Stimulated activated CD4-positive, alpha-beta T cell treated with anti-CD3 and anti-CD28 coated beads, Interleukin-1b, Interleukin-23, amount 100 ng/mL, for 48 hours (primary cell): ENCODE data around the gene TET1.
"Not testable (repeated sequence)": the region's sequence is repeated elsewhere in the genome, so short reads cannot be mapped to it uniquely, and the experiment has no call there.

ENCODE experiments used
- DNase-seq: peaks from one replicate; pipeline ENCODE4 v3.0.0-alpha.2; 2020

Gene TET1

DNA sequence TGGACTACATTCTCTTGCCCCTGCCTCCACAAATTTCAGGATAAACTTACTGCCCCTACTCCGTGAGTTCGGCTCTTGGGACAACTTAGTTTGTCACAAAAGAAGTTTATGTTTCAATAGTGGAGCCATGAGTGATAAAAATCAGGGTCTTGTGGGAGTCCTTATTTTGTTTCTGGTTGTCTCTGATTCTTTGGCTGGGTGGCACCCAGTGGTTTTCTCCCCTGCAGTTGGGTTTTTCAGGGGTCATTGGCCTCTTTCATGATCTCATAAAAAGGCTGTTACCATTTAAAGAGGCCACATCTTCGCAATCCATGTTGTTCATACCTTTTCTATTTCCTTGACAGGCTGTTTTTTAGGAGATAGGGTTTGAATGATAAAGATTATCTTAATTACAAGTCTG, 5.5 kb downstream of the TET1 start:
- no peak for DNase-seq

DNA sequence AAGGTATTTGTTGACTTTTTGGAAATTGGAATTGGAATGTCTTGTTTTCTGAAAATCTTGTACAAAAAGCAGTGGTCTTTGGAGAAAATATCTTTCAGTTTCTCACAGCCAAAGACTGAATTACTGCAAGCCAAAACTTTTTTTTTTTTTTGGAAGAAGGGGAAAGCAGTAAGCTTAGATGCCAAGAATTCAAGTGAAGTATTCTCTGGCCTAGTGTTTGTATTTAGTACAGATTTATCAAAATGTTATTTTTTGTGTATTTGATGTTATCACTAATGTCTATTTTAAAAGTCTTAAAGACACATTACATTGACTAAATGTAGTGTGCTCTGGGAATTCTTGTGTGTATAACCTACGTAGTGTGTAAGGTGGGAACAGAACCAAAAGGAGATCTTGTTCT, 6.2 kb downstream of the TET1 start:
- DNase-seq, result no peak

DNA sequence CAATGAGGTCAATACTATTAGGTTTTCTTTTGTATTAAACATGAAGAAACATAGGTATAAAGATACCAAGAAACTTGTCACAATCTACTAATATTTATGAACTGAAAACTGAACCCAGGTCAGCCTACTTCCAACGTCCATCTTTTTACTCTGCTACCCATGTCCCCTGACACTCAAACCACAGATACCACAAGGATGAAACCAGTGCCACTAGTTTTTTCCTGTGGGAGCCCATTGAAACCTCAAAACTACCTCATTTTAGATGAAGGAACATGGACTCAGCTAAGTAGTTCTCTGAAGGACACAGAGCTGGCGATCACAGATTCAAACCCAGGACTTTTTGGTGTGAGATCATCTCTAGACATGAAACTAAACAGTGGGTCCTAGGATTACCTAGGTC, 6.8 kb downstream of the TET1 start:
- no peak for DNase-seq

DNA sequence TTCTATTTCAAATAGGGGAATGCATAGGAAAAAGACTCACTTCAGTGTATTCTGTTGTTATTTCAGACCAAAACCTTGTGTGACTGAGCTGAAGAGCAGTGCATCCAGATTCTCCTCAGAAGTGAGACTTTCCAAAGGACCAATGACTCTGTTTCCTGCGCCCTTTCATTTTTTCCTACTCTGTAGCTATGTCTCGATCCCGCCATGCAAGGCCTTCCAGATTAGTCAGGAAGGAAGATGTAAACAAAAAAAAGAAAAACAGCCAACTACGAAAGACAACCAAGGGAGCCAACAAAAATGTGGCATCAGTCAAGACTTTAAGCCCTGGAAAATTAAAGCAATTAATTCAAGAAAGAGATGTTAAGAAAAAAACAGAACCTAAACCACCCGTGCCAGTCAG, 12.0 kb downstream of the TET1 start:
- DNase-seq, result no peak

DNA sequence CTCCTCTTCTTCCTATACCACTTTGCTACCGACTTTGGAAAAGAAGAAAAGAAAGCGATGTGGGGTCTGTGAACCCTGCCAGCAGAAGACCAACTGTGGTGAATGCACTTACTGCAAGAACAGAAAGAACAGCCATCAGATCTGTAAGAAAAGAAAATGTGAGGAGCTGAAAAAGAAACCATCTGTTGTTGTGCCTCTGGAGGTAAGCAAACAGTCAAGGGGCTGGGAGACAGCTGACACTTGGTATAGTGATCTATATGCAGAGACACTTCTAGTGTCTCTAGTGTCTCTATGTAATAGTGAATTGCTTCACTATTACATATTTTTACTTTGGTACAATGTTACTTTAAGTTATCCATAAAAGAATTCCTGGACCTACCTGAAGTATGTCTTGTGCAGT, 13.9 kb downstream of the TET1 start:
- no peak for DNase-seq

DNA sequence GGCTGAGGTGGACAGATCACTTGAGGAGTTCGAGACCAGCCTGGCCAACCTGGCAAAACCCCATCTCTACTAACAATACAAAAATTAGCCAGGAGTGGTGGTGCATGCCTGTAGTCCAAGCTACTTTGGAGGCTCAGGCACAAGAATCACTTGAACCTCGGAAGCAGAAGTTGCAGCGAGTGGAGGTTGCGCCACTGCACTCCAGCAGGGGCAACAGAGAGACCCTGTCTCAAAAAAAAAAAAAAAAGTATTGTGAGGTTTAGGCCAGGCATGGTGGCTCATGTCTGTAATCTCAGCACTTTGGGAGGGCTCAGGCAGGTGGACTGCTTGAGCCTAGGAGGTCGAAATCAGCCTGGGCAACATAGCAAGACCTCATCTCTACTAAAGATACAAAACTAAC, 16.0 kb downstream of the TET1 start:
- DNase-seq, result no peak

DNA sequence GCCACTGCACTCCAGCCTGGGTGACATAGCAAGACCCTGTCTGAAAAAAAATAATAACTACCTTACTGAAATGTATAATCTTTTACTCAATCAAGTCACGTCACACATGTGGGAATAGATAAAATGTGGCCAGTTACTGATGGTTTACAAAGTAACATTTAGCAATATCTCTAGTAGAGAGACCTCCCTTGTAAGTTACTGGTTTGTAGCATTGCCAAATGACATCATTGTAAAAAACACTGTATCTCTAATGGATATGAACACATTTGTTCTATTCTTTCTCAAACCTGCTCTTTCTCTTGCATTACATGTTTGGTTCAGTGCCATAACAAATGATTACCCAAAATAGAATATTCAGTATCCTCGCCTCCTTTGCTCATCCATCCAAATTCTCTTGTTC, 18.8 kb downstream of the TET1 start:
- DNase-seq, result no peak

DNA sequence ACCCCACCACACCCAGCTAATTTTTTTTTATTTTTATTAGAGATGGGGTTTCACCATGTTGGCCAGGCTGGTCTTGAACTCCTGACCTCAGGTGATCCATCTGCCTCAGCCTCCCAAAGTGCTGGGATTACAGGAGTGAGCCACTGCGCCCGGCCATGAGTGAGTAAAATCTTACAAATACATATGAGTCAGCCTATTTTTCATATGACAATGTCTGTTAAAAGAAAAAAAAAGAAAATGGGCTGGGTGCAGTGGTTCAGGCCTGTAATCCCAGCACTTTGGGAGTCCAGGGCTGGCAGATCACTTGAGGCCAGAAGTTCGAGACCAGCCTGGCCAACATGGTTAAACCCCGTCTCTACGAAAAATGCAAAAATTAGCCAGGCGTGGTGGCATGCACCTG, 24.1 kb downstream of the TET1 start:
- DNase-seq, result not testable (repeated sequence)

DNA sequence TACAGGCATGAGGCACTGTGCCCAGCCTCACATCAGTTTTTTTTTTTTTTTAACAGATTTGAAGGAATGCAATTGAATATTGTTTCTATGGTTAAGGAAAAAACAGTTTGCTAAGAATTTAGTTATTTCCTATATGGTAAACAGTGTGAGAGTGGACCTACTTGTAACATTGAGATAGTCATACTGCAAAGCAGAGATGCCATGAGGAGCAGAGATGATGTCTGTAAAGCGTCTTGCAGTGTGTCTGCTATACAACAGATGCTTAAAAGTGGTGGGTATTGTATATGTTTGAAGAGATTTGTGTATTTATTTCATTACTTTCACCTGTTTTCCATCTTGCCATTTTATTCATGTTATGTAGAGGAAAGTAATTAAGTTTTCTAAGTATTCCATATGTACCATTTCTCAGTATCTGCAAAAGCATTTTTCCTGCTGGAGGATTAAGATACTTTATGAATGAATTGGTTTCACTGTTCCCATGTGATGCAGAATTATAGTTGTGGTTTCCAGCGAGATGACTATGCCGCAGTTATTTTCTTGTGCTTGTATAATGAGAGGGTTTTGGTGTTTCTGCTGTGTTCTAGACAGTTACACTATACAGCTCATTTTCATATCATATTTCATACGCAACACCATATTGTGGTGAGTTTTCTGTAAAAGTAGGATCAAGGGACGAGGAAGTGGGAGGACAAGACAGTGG, 26.6 kb downstream of the TET1 start:
- DNase-seq, result no peak

DNA sequence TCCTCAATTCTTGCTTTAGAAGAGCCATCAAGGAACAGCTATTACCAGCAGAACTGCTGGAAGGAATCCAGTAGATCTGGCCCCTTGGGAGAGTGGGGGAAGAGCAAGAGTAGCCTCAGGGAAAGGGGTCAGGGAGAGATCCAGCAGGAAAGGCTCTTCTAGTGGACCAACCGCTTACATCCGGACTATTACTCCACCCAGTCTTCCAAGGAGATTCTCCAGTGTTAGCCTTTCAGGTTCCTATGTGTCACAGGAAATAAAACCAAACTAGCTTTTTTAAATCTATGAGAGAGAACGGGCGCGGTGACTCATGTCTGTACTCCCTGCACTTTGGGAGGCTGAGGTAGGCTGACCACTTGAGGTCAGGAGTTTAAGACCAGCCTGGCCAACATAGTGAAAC, 34.3 kb downstream of the TET1 start:
- DNase-seq, result no peak

DNA sequence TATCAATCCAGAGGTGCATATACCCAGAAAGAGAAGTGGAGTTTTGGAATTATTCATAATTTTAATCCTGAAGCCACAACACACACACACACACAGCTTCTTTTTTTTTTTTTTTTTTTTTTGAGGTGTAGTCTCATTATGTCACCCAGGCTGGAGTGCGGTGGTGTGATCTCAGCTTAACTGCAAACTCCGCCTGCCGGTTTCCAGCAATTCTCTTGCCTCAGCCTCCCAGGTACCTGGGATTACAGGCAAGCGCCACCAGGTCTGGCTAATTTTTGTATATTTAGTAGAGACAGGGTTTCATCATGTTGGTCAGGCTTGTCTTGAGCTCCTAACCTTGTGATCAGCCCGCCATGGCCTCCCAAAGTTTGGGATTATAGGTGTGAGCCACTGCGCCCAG, 35.4 kb downstream of the TET1 start:
- DNase-seq, result no peak

DNA sequence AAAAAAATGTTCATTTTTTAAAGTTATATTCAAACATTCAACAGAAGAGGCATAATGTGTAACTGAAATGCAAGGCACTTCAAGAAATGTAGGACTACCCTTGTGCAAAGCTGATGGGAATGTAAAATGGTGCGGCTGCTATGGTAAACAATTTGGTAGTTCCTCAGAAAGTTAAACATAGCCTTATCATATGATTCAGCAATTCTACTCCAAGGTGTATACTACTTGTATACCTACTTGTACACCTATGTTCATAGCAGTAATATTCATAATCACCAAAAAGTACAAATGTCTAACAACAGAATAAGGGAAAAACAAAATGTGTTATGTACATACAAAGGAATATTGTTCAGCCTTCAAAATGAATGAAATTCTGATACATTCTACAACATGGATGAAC, 37.3 kb downstream of the TET1 start:
- DNase-seq, result no peak

DNA sequence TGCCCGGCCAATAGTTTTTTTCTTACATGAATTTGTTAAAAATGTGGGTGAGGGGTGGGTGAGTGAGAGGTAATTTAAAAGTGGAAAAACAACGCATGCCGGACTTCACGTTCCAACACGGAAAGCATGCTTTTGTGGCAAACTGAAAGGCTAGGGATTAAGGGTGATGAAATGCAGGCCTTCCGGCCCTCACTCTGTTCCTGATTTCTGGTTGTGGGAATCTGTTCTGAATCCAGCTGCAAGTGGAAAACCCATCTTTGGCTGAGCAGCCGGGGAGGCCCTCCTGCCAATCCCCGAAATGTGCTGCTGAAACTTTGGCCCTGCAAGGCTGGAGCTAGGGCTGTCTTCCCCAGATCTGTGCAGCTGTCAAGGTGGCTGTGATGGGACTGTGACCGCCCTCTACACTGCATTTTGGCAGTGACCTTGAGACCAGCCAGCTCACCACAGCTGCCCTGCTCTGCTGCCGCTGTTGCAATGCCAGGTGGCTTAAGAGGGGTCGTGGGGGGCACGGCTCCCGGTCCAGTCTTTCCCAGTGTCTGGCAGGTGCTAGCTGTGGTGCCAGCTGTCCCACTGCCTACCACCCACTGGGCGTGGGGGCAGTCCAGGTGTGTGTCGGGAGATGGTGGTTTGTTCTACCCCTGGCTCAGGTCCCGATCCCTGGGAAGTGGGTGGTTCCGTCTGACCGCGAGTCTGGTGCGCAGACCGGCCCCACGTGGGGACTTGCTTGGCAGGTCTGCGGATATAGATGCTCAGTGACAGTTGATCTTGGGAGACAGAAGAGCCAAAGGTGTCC, 39.0 kb downstream of the TET1 start:
- DNase-seq, result no peak

DNA sequence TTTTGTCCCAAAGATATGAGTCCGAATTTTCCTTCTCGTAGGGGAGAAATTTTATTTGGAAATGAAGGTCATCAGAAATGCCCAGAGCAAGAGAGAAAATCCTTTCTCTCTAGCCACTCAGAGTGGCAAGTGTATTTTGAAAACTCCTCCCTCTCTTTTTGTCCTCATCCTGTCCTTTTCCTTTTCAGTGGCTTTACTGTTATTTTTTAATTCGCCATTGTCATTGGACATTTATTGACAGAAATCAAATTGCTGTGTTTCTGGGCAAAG, 39.6 kb downstream of the TET1 start:
- DNase-seq, result no peak

DNA sequence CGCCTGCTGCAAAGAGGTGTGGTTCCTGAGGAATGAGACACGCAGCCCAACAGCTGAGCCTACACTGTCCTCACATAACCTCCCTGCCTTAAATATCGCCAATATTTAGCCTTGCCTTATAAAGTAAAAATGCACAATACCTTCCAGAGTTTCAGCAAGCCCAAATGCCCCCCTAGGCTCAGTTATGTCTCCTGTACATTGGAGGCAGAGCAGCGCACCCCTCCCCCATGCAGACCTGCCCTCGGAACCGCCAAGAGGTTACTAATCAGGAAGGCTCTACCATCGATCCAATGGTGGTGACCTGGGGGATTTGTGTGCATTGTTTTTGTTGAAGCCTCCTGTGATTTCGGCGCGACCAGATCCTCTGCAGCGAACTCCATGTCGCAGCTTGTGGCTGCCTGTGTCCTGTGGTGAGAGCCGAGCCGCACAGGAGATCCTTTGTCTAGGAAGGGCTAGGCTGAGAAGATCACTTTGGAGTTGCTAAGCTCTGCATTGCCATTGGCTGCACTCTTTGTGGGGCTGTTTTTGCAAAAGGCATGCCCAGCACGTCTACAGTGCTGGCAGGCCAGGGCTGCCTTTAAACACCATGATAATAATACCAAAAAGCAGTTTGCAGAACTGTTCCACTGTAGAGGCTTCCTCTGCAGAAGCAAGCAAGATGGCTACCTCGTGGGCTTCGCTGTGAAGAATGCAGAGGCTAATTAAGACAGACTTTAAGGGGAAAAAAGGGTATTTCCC, 40.1 kb downstream of the TET1 start:
- peak; percentile 43 for DNase-seq

DNA sequence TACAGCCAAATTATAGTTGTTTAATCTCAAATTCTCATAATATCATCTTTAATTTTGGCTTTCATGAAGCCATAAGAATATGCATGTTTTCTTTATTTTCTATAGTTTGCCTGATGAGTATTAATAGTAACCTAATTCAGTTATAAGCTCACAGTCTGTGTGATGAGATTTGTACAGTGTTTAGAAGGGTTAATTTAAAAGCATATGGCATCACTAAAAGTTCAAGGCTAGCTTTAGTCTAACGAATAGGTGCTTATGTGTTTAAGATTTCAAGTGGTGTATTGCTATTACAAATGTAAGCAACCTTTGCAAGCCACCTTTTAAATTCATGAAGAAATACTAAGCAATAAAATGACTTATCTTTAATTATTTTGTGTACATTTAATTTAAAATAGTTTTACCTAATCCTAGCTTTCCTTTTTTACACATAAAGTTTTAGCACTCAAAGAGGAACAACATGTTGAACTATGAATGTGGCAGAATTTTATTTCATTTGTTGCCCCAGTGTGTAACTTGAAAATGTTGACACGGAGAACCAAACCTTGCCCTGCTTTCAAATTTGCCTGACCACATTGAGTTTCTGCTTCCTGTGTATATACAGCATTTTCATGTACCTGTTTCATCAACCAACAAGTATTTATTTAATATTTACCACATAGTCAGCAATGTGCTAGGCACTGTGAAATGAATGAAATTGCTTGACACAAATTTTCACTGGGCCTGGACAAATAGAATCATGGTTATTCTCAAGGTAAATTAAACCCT, 41.5 kb downstream of the TET1 start:
- DNase-seq, result no peak

DNA sequence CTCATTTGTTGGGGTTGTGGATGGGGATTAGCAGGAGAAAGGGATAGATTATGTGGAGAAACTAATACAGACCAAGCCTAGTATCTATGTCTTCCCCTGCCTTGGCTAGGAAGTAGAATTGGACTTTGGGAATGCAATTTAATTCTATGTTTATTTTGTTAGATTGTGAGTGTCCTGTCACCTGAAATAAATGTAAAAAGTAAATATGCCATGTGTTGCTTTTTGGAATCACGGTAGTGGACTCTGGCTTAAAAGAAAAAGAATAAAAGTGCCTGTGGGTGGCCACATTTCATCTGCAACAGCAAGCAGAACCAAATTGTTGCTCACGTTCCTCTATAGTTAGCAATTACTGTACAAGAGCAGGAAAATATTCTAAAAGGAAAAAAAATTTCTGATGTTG, 42.3 kb downstream of the TET1 start:
- DNase-seq, result no peak

DNA sequence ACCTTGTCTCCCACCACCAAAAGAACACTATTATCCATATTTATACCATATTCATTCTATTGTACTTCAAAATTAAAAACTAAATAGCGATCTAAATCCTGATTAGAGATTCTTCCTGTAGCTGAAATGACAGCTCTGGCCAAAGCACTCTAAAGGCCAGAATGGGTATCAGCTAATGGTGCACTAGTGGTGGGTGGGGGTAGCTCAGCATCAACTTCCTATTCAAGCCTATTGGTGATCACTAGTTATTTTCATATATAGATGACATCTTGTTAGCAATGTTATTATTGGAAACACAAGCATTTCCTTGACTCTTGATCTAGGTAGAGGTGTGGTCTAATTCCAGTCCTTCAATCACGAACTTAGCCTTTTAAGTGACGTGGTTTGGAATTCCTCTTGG, 43.6 kb downstream of the TET1 start:
- DNase-seq, result no peak

DNA sequence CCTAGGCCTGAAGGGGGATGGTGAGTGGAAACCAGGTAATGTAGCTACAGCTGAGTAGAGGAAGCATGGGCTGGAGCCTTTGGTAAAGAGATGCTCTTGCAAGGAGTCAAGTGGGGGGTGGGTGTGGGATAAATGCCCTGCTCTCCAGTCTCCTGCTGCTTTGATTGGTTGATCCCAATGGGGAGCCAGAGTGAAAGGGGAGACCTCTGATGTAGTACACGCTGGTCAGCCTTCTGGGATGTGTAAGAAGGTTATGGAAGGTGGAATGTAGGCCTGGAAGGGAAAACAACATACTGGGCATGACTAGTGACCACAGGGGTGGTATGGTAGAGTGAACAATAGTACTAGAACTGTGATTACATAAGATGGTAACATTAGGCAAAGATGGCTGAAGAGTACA, 44.3 kb downstream of the TET1 start:
- DNase-seq, result no peak

DNA sequence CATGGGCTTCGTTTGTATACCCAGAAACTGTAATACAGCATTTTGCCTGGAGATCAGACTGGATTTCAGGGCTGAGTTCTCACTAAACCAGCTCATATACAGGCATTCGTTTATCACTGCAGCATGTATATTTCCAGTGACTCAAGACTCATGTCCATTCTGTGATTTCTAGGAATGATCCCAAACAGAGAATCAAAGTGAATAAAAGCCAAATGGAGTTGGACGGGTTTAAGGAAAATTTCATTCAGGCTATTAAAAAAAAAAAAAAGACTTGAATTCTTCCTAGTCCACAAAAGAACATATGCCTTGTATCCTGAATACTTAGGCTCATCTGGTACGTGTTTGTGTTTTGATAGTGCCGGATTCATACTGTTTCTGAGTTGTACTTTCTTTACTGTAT, 46.8 kb downstream of the TET1 start:
- no peak for DNase-seq

DNA sequence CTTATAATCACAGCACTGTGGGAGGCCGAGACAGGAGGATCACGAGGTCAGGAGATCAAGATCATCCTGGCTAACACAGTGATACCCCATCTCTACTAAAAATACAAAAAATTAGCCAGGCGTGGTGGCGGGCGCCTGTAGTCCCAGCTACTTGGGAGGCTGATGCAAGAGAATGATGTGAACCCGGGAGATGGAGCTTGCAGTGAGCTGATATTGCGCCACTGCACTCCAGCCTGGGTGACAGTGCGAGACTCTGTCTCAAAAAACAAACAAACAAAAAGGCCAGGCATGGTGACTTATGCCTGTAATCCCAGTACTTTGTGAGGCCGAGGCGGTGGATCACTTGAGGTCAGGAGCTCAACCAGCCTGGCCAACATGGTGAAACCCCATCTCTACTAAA, 49.9 kb downstream of the TET1 start:
- not testable (repeated sequence) for DNase-seq

DNA sequence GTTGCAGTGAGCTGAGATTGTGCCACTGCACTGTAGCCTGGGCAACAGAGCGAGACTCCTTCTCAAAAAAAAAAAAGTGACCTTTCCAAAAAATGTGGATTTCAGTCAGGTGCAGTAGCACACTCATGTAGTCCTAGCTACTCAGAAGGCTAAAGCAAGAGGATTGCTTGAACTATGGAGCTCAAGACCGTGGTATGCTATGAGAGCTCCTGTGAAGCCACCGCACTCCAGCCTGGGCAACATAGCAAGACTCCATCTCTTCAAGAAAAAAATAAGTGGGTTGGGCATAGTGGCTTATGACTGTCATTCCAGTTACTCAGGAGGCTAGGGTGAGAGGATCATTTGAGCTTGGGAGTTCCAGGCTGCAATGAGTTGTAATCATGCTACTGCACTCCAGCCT, 51.1 kb downstream of the TET1 start:
- no peak for DNase-seq

DNA sequence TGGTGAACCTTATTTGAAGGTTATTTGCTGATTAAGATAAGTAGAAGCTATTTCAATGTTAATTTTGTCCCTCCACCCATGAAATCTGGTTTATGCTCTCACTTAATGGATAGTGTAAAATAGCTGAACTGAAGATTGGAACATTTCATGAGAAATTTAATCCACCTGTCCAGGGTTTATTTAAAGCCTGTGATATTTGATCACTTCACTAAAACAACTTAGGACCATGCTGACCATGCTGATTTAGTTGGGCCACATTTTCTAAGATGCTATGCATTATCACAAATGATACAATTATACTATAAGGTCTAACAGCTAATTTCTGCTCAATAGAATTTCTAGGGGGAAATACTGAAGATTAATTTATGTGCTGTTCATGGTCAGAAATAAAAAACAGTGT, 53.8 kb downstream of the TET1 start:
- not testable (repeated sequence) for DNase-seq

DNA sequence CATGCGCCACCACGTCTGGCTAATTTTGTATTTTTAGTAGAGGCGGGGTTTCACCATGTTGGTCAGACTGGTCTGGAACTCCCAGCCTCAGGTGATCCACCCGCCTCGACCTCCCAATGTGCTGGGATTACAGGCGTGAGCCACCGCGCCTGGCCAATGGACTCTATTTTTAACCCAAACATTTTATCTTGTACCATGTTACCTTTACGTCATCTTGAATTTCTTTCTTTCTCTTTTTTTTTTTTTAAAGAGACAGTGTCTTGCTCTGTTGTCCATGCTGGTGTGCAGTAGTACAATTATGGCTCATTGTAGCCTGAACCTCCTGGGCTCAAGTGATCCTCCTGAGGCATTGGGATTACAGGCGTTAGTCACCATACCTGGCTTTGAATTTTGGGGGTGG, 57.6 kb downstream of the TET1 start:
- not testable (repeated sequence) for DNase-seq
